GM23248 (cell line): ENCODE results near the gene LRRC43. TPM values are rescaled to one million over a fixed set of nuclear protein-coding genes. Genes with fewer than 3 reads are reported as not detected.

Source experiments
- DNase-seq: peaks from one replicate; pipeline ENCODE4 v3.0.0-alpha.2; 2015
- H2AFZ ChIP-seq: fragments of 200-600 bp; sonication (generic); 2 replicates; pipeline ENCODE4 v1.6.1; 2016; ENCODE audit warnings: antibody characterized with exemption
- H3F3A ChIP-seq: fragments of 200-600 bp; sonication (generic); 2 replicates; pipeline ENCODE4 v1.6.1; 2016; ENCODE audit warnings: mild to moderate bottlenecking, antibody characterized with exemption, mixed run types; ENCODE audit not compliant: insufficient read depth
- H3K27ac ChIP-seq: fragments of 200-600 bp; sonication (generic); 2 replicates; pipeline ENCODE4 v1.5.1; 2016; ENCODE audit warnings: mild to moderate bottlenecking
- H3K27me3 ChIP-seq: fragments of 200-600 bp; sonication (generic); replicated peaks from 2 replicates; pipeline ENCODE4 v1.6.1; 2016; ENCODE audit warnings: mild to moderate bottlenecking; ENCODE audit not compliant: insufficient read depth
- H3K36me3 ChIP-seq: fragments of 200-600 bp; sonication (generic); 2 replicates; pipeline ENCODE4 v1.6.1; 2016; ENCODE audit warnings: low read depth, mild to moderate bottlenecking
- H3K4me1 ChIP-seq: fragments of 200-600 bp; sonication (generic); 2 replicates; pipeline ENCODE4 v1.6.1; 2016; ENCODE audit warnings: mild to moderate bottlenecking; ENCODE audit not compliant: insufficient read depth
- H3K4me2 ChIP-seq: fragments of 200-600 bp; sonication (generic); one replicate; pipeline ENCODE4 v1.6.1; 2016; ENCODE audit warnings: mild to moderate bottlenecking; ENCODE audit not compliant: unreplicated experiment
- H3K4me3 ChIP-seq: fragments of 200-600 bp; sonication (generic); 2 replicates; pipeline ENCODE4 v1.5.1; 2016; ENCODE audit warnings: mild to moderate bottlenecking
- H3K79me2 ChIP-seq: fragments of 200-600 bp; sonication (generic); 2 replicates; pipeline ENCODE4 v1.6.1; 2016; ENCODE audit warnings: mild to moderate bottlenecking; ENCODE audit not compliant: insufficient read depth
- H3K9ac ChIP-seq: fragments of 200-600 bp; sonication (generic); 2 replicates; pipeline ENCODE4 v1.6.1; 2016; ENCODE audit warnings: mild to moderate bottlenecking
- H3K9me2 ChIP-seq: fragments of 200-600 bp; sonication (generic); 2 replicates; pipeline ENCODE4 v1.6.1; 2016; ENCODE audit warnings: mixed run types, mild to moderate bottlenecking, moderate library complexity; ENCODE audit not compliant: insufficient read depth
- H3K9me3 ChIP-seq: fragments of 200-600 bp; sonication (generic); one replicate; pipeline ENCODE4 v1.6.1; 2017; ENCODE audit warnings: low read depth
- H4K20me1 ChIP-seq: fragments of 200-600 bp; sonication (generic); 2 replicates; pipeline ENCODE4 v1.6.0; 2016; ENCODE audit not compliant: insufficient read depth
- EZH2 ChIP-seq: fragments of 200-600 bp; sonication (generic); IDR thresholded peaks from 2 replicates; pipeline ENCODE4 v1.6.1; 2018; ENCODE audit warnings: antibody characterized with exemption, mild to moderate bottlenecking; ENCODE audit not compliant: insufficient read depth, poor library complexity, severe bottlenecking
- EZH2phosphoT487 ChIP-seq: fragments of 200-600 bp; sonication (generic); IDR thresholded peaks from 2 replicates; pipeline ENCODE4 v1.6.1; 2018; ENCODE audit warnings: antibody characterized with exemption, moderate library complexity, mild to moderate bottlenecking, low read depth; ENCODE audit not compliant: insufficient read depth
- WGBS, 2 experiments: methylation state at CpG; one replicate each; pipeline ENCODE4 v1.1.6; 2015 to 2017; ENCODE audit warnings: low lambda C conversion rate in 2 of 2, low coverage in 1 of 2; ENCODE audit errors: missing lambda C conversion rate in 2 of 2; 5-methylcytosine and 5-hydroxymethylcytosine counted together
- in situ Hi-C: fragments of 300-500 bp; cut with MboI; formaldehyde crosslinking; loops from 2 replicates; pipeline ENCODE4 v1.15.0; 2020
- polyA plus RNA-seq: library from polyadenylated mRNA; unstranded; fragments of >200 nt; fragmentation: Nextera tagmentation; extraction: Ambion mirVana; gene quantifications from 2 replicates; pipeline ENCODE4 v1.2.1, GENCODE V29; 2016
- total RNA-seq: library from RNA; depleted of rRNA; stranded (reverse); fragments of >200 nt; shearing (Covaris generic); gene quantifications from 2 replicates; pipeline ENCODE4 v1.2.3, GENCODE V29; 2014

Gene LRRC43
- total and polyA plus RNA-seq, 2 experiments from 2014 or later, result 1.9 to 6.4 TPM

GRCh38 chr12:122225683-122226365 lies 42.9 kb downstream of the LRRC43 start, which contains the start of gene DIABLO:
Gene DIABLO, minus strand, starts transcription at chr12:122226052. Its CDS starts 38 bp downstream, at chr12:122226014.
- Histone ChIP-seq H3K27me3 (no peaks in the 10 kb centered on the region), H3K9me3 (no peaks in the 10 kb centered on the region), H4K20me1 (no peaks in the 10 kb centered on the region), H3K9ac (peak within 1 kb of the TSS; percentile 90), H3K4me2 (peak within 1 kb of the TSS; percentile 69), H3K27ac (peak within 1 kb of the TSS; percentile 92), H3K4me1 (peaks cover 15% of the 10 kb centered on the region; the same call in 1 of the 2 replicates), H3F3A (peaks cover 5% of the 10 kb centered on the region; the same call in 1 of the 2 replicates), H2AFZ (peak within 1 kb of the TSS; percentile 87), H3K36me3 (peaks cover 3% of the 10 kb centered on the region; the same call in 1 of the 2 replicates), H3K9me2 (no peaks in the 10 kb centered on the region), H3K79me2 (peaks cover 47% of the 10 kb centered on the region), H3K4me3 (peak within 1 kb of the TSS; percentile 88)
- WGBS, 2 experiments, result 0 to 1% methylated on average over 28 to 61 of the region's 74 CpGs
- in situ Hi-C loops, result no loop called here
- TF ChIP-seq EZH2phosphoT487 (no peak), EZH2 (no peak)
- DNase-seq, result peak; percentile 100

GRCh38 chr12:122226366-122227125 lies 43.6 kb downstream of the LRRC43 start:
- no peaks in the 10 kb centered on the region for H4K20me1 ChIP-seq

GRCh38 chr12:122227341-122227740 lies 44.4 kb downstream of the LRRC43 start:
- 94 to 95% methylated on average over 17 of the region's 17 CpGs for WGBS, 2 experiments
- no peak for DNase-seq
- H3K4me1 ChIP-seq, result peaks cover 15% of the 10 kb centered on the region; the same call in 1 of the 2 replicates
- no peaks in the 10 kb centered on the region for H3K27me3 ChIP-seq
- H3K36me3 ChIP-seq, result peaks cover 3% of the 10 kb centered on the region; the same call in 1 of the 2 replicates
- no peak overlapping the region for H3K4me3 ChIP-seq
- in situ Hi-C loops, result no loop called here
- no peaks in the 10 kb centered on the region for H3K9me2 ChIP-seq
- H3K4me2 ChIP-seq, result no peak overlapping the region
- no peak overlapping the region for H3K9ac ChIP-seq
- H3F3A ChIP-seq, result peaks cover 5% of the 10 kb centered on the region; the same call in 1 of the 2 replicates
- H3K27ac ChIP-seq, result no peak overlapping the region
- no peaks in the 10 kb centered on the region for H4K20me1 ChIP-seq
- H3K9me3 ChIP-seq, result no peaks in the 10 kb centered on the region
- H2AFZ ChIP-seq, result no peak overlapping the region
- no peak for TF ChIP-seq EZH2phosphoT487
- TF ChIP-seq EZH2, result no peak
- H3K79me2 ChIP-seq, result peaks cover 31% of the 10 kb centered on the region

More at GRCh38 chr12:122226366-122227125, 43.6 kb downstream of the LRRC43 start:
- TF ChIP-seq EZH2 (no peak), EZH2phosphoT487 (no peak)
- in situ Hi-C loops, result no loop called here
- Histone ChIP-seq H3K9ac (no peak overlapping the region), H3K4me2 (peak overlapping the region; percentile 43), H3K9me2 (no peaks in the 10 kb centered on the region), H3K36me3 (peaks cover 3% of the 10 kb centered on the region; the same call in 1 of the 2 replicates), H3F3A (peaks cover 5% of the 10 kb centered on the region; the same call in 1 of the 2 replicates), H3K79me2 (peaks cover 39% of the 10 kb centered on the region), H3K27ac (no peak overlapping the region), H3K9me3 (no peaks in the 10 kb centered on the region), H2AFZ (0 out of 2 replicates have a peak overlapping the region, but pooled peaks have one; percentile 19), H3K4me1 (peaks cover 15% of the 10 kb centered on the region; the same call in 1 of the 2 replicates), H3K4me3 (peak overlapping the region; percentile 52), H3K27me3 (no peaks in the 10 kb centered on the region)
- DNase-seq, result no peak
- WGBS, 2 experiments, result 12 to 15% methylated on average over 28 to 32 of the region's 55 CpGs

- no peaks in the 10 kb centered on the region for H3K9me2 ChIP-seq
- peaks cover 5% of the 10 kb centered on the region; the same call in 1 of the 2 replicates for H3F3A ChIP-seq
- WGBS, 2 experiments, result 90 to 91% methylated on average over 5 of the region's 5 CpGs
- in situ Hi-C loops, result no loop called here
- peaks cover 24% of the 10 kb centered on the region for H3K79me2 ChIP-seq
- H3K9ac ChIP-seq, result no peak overlapping the region
- TF ChIP-seq EZH2 (no peak), EZH2phosphoT487 (no peak)
- no peak for DNase-seq
- peaks cover 15% of the 10 kb centered on the region; the same call in 1 of the 2 replicates for H3K4me1 ChIP-seq
- peaks cover 3% of the 10 kb centered on the region; the same call in 1 of the 2 replicates for H3K36me3 ChIP-seq
- H4K20me1 ChIP-seq, result no peaks in the 10 kb centered on the region
- H3K4me3 ChIP-seq, result no peak overlapping the region
- no peak overlapping the region for H2AFZ ChIP-seq
- H3K27ac ChIP-seq, result no peak overlapping the region
- no peaks in the 10 kb centered on the region for H3K9me3 ChIP-seq
- no peak overlapping the region for H3K4me2 ChIP-seq
- H3K27me3 ChIP-seq, result no peaks in the 10 kb centered on the region
Observed at GRCh38 chr12:122228092-122228491, 45.2 kb downstream of the LRRC43 start.
